DOHH2 (cell line): ENCODE data around the gene ATP2B2.

ENCODE experiments used
- H3F3A ChIP-seq: fragments of 200-600 bp; sonication (generic), shearing (Covaris generic); 2 replicates; pipeline ENCODE4 v1.6.0; 2016; ENCODE audit warnings: antibody characterized with exemption, mild to moderate bottlenecking; ENCODE audit not compliant: control insufficient read depth, insufficient read depth
- H3K27ac ChIP-seq: fragments of 200-600 bp; sonication (generic); 2 replicates; pipeline ENCODE4 v1.5.1; 2014; ENCODE audit warnings: low read depth, mild to moderate bottlenecking, low read length, moderate library complexity
- H3K27me3 ChIP-seq: fragments of 200-600 bp; sonication (generic); 2 replicates; pipeline ENCODE4 v1.6.1; 2014; ENCODE audit warnings: mild to moderate bottlenecking, low read length, mixed read lengths; ENCODE audit not compliant: control insufficient read depth
- H3K36me3 ChIP-seq: fragments of 200-600 bp; sonication (generic); 2 replicates; pipeline ENCODE4 v1.6.1; 2014; ENCODE audit warnings: mild to moderate bottlenecking, low read length, moderate library complexity, mixed read lengths; ENCODE audit not compliant: control insufficient read depth
- H3K4me1 ChIP-seq: fragments of 200-600 bp; sonication (generic); 2 replicates; pipeline ENCODE4 v1.6.1; 2014; ENCODE audit warnings: mild to moderate bottlenecking, low read length, mixed read lengths; ENCODE audit not compliant: control insufficient read depth
- H3K4me2 ChIP-seq: fragments of 200-600 bp; sonication (generic); 2 replicates; pipeline ENCODE4 v1.6.0; 2014; ENCODE audit warnings: mild to moderate bottlenecking, low read length, moderate library complexity
- H3K4me3 ChIP-seq: fragments of 200-600 bp; sonication (generic); 2 replicates; pipeline ENCODE4 v1.5.1; 2014; ENCODE audit warnings: mild to moderate bottlenecking, low read length, mixed read lengths
- H3K79me2 ChIP-seq: fragments of 200-600 bp; sonication (generic); 2 replicates; pipeline ENCODE4 v1.6.1; 2014; ENCODE audit warnings: mild to moderate bottlenecking, low read length, mixed read lengths; ENCODE audit not compliant: control insufficient read depth
- H3K9me2 ChIP-seq: fragments of 200-600 bp; sonication (generic); replicated peaks from 2 replicates; pipeline ENCODE4 v1.6.1; 2014; ENCODE audit warnings: mild to moderate bottlenecking, low read length, mixed read lengths; ENCODE audit not compliant: control insufficient read depth
- H3K9me3 ChIP-seq: fragments of 200-600 bp; sonication (generic); 2 replicates; pipeline ENCODE4 v1.6.1; 2014; ENCODE audit warnings: antibody characterized with exemption, low read length, mixed read lengths; ENCODE audit not compliant: control insufficient read depth, insufficient read depth
- H4K20me1 ChIP-seq: fragments of 200-600 bp; sonication (generic); 2 replicates; pipeline ENCODE4 v1.6.0; 2014; ENCODE audit warnings: low read depth, mild to moderate bottlenecking, antibody characterized with exemption, low read length, moderate library complexity; ENCODE audit not compliant: control insufficient read depth, insufficient read depth
- CTCF ChIP-seq: fragments of 200-600 bp; sonication (generic); IDR thresholded peaks from one replicate; pipeline ENCODE4 v1.5.1; 2014; ENCODE audit warnings: antibody characterized with exemption, mild to moderate bottlenecking, low read depth, low read length; ENCODE audit not compliant: poor library complexity, severe bottlenecking
- EZH2phosphoT487 ChIP-seq: fragments of 200-600 bp; sonication (generic); IDR thresholded peaks from 2 replicates; pipeline ENCODE4 v1.6.1; 2017; ENCODE audit warnings: borderline replicate concordance, mild to moderate bottlenecking, antibody characterized with exemption, low read length, moderate library complexity, mixed read lengths

Gene ATP2B2

GRCh38 chr3:10366651-10367101 lies 138.7 kb downstream of the ATP2B2 start:
- TF ChIP-seq CTCF (no peak), EZH2phosphoT487 (no peak)
- no peak overlapping the region for H3K4me2 ChIP-seq
- no peaks in the 10 kb centered on the region for H3K36me3 ChIP-seq
- H3K9me2 ChIP-seq, result no peaks in the 10 kb centered on the region
- no peaks in the 10 kb centered on the region for H3K27me3 ChIP-seq
- H3K27ac ChIP-seq, result no peak overlapping the region
- H3K79me2 ChIP-seq, result no peaks in the 10 kb centered on the region
- peaks cover 15% of the 10 kb centered on the region for H3K4me1 ChIP-seq
- H3F3A ChIP-seq, result no peaks in the 10 kb centered on the region
- H3K4me3 ChIP-seq, result no peak overlapping the region
- no peaks in the 10 kb centered on the region for H4K20me1 ChIP-seq
- H3K9me3 ChIP-seq, result no peaks in the 10 kb centered on the region

- Histone ChIP-seq H3K4me2 (no peak overlapping the region), H3K9me3 (no peaks in the 10 kb centered on the region), H3K27ac (no peak overlapping the region), H3F3A (no peaks in the 10 kb centered on the region), H3K27me3 (no peaks in the 10 kb centered on the region; the same call in 1 of the 2 replicates), H3K4me1 (peaks cover 19% of the 10 kb centered on the region), H3K79me2 (no peaks in the 10 kb centered on the region), H3K9me2 (no peaks in the 10 kb centered on the region), H4K20me1 (no peaks in the 10 kb centered on the region), H3K36me3 (no peaks in the 10 kb centered on the region), H3K4me3 (no peak overlapping the region)
- TF ChIP-seq EZH2phosphoT487 (no peak), CTCF (no peak)
Observed at GRCh38 chr3:10365791-10366190, 139.6 kb downstream of the ATP2B2 start.

GRCh38 chr3:10365316-10365715 lies 140.1 kb downstream of the ATP2B2 start:
- H4K20me1 ChIP-seq, result no peaks in the 10 kb centered on the region

More at GRCh38 chr3:10365316-10365715, 140.1 kb downstream of the ATP2B2 start:
- Histone ChIP-seq H3F3A (no peaks in the 10 kb centered on the region), H3K9me2 (no peaks in the 10 kb centered on the region), H3K4me3 (no peak overlapping the region), H3K27ac (no peak overlapping the region), H3K4me2 (no peak overlapping the region), H3K9me3 (no peaks in the 10 kb centered on the region), H3K4me1 (peaks cover 15% of the 10 kb centered on the region), H3K36me3 (no peaks in the 10 kb centered on the region), H3K79me2 (no peaks in the 10 kb centered on the region), H3K27me3 (no peaks in the 10 kb centered on the region; the same call in 1 of the 2 replicates)
- TF ChIP-seq CTCF, result no peak
- no peak for TF ChIP-seq EZH2phosphoT487
